ENCODE measurements around the gene PLEKHG4. TPM values are rescaled to one million over a fixed set of nuclear protein-coding genes. Genes with fewer than 3 reads are reported as not detected.

Gene PLEKHG4
- total RNA-seq, 3 donors from 2014 or later: 8.0 to 15.4 (median 10.5) TPM

- ATAC-seq (no peak), DNase-seq (peak in 2 of 3 donors; percentile 6 to 20)
- Histone ChIP-seq H3K4me3 (no peak overlapping the region), H3K4me1 (ENCODE audit: low read depth) (peaks cover 14% of the 10 kb centered on the region), H3K9me3 (no peaks in the 10 kb centered on the region), H3K36me3 (ENCODE audit: low read depth) (no peaks in the 10 kb centered on the region)
- no peak for TF ChIP-seq CTCF (IDR thresholded peaks at IDR 0.05)
- intact Hi-C loops (cut with DNase I, micrococcal nuclease): no loop called here
These were observed 26.5 kb upstream of the PLEKHG4 start for GRCh38 chr16:67252609-67253497.

DNA sequence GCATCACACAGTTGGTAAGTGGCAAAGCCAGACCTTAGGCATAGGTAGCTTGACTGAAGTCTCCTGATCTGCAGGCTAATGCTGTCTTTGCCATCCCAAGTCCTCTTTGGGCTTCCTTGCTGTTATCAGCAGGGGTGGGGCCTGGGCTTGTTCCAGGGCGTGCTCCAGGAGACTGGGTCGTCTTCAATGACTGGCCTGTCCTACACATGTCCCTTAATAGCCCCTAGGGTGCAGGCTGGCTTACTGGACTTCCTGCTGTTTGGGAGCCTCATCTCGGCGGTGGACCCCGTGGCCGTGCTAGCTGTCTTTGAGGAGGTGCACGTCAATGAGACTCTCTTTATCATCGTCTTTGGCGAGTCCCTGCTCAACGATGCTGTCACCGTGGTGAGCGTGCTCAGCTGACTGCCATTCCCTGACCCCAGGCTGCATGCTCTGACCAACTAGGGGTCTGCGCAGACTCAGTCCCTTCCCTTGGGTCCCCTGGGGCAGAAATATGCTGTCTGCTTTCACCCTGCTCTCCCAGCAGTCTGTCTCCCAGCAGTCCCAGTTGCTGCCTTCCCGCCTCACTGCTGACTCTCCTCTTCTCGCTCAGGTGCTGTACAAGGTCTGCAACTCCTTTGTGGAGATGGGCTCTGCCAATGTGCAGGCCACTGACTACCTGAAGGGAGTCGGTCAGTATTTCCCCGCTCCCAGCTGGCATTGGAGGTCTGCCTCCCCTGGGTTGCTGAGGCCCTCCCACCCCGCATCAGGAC is 24.4 kb upstream of the PLEKHG4 start:
- peak; percentile 46 for ATAC-seq
- no peak for TF ChIP-seq CTCF (IDR thresholded peaks at IDR 0.05)
- H3K4me3 ChIP-seq: no peak overlapping the region
- intact Hi-C loops (cut with DNase I, micrococcal nuclease): no loop called here
- DNase-seq: peak in 2 of 3 donors; percentile 25 to 29
- no peaks in the 10 kb centered on the region for H3K4me1 ChIP-seq (ENCODE audit: low read depth)
- H3K36me3 ChIP-seq (ENCODE audit: low read depth): no peaks in the 10 kb centered on the region
- no peaks in the 10 kb centered on the region for H3K9me3 ChIP-seq

- Histone ChIP-seq H3K36me3 (ENCODE audit: low read depth) (no peaks in the 10 kb centered on the region), H3K4me3 (no peak overlapping the region), H3K4me1 (ENCODE audit: low read depth) (no peaks in the 10 kb centered on the region), H3K9me3 (no peaks in the 10 kb centered on the region)
- DNase-seq (peak in 2 of 3 donors; percentile 14 to 44), ATAC-seq (no peak)
- TF ChIP-seq CTCF (IDR thresholded peaks at IDR 0.05): no peak
- intact Hi-C loops (cut with DNase I, micrococcal nuclease): no loop called here
These were observed 23.6 kb upstream of the PLEKHG4 start for GRCh38 chr16:67255553-67256221.

- H3K36me3 ChIP-seq (ENCODE audit: low read depth): no peaks in the 10 kb centered on the region
- intact Hi-C loops (cut with DNase I, micrococcal nuclease): no loop called here
- H3K4me3 ChIP-seq: no peak overlapping the region
- H3K9me3 ChIP-seq: no peaks in the 10 kb centered on the region
- peak in 2 of 3 donors; percentile 8 to 37 for DNase-seq
- no peaks in the 10 kb centered on the region for H3K4me1 ChIP-seq (ENCODE audit: low read depth)
- no peak for ATAC-seq
- no peak for TF ChIP-seq CTCF (IDR thresholded peaks at IDR 0.05)
These were observed 22.6 kb upstream of the PLEKHG4 start for GRCh38 chr16:67256701-67257230.

GRCh38 chr16:67257486-67258160 is 21.7 kb upstream of the PLEKHG4 start:
- no peak for TF ChIP-seq CTCF (IDR thresholded peaks at IDR 0.05)
- H3K36me3 ChIP-seq (ENCODE audit: low read depth): no peaks in the 10 kb centered on the region
- ATAC-seq (no peak), DNase-seq (peak in 2 of 3 donors; percentile 7 to 24)
- no peaks in the 10 kb centered on the region for H3K4me1 ChIP-seq (ENCODE audit: low read depth)
- intact Hi-C loops (cut with DNase I, micrococcal nuclease): no loop called here
- H3K4me3 ChIP-seq: no peak overlapping the region
- H3K9me3 ChIP-seq: no peaks in the 10 kb centered on the region
